Uterus (tissue), 2 donors: ENCODE measurements around the gene OGFR.

Experiments
- POLR2A ChIP-seq, 2 donors: fragments of 450-650 bp; IDR thresholded peaks; one replicate each; pipeline ENCODE4 v1.6.1; 2016; ENCODE audit warnings: antibody characterized with exemption in 2 of 2, mild to moderate bottlenecking in 1 of 2, moderate library complexity in 1 of 2
- TF ChIP-seq, protein P1 (sequence below), 4 experiments: fragments of 200-600 bp in 2 of 4; fragments of 450-650 bp in 2 of 4; sonication (generic) in 2 of 4; IDR thresholded peaks; one replicate each; pipeline ENCODE4 v1.5.1; 2016 to 2019; ENCODE audit warnings: antibody characterized with exemption in 4 of 4, mild to moderate bottlenecking in 2 of 4, moderate library complexity in 1 of 4

DNA sequence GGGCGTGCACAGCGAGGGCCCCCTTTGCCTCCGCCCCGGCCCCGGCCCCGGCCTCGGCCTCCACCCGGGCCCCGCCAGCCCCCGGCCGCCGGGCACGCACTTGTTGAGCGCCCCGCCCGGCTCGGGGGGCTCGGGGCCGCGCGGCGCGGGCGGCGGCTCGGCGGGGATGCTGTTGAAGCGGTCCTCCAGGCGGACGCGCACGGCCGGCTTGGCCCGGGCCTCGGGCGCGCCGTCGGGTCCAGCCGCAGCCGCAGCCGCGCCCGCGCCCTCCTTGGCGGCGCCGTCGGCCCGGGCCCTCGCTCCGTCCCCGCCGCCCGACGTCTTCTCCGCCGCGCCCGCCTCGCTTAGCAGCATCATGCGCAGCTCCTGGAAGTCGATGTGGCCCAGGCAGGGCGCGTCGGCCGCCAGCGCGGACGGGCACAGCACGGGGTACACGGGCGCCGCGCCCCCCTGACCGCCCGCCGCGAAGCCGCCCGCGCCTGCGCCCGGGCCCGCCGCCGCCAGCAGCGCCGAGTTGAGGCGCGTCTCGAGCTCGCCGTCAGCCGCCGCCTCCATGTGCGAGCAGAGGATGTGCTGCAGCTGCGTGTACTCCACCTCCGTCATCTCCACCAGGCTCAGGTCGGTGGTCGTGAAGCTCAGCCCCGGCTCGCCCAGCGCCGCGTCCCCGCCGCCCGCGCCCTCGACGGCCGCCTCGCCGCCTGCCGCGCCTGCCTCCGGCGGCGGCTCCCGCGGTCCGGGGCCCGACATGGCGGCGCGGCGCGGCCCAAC is 56.5 kb downstream of the OGFR start:
- TF ChIP-seq, protein P1, sequence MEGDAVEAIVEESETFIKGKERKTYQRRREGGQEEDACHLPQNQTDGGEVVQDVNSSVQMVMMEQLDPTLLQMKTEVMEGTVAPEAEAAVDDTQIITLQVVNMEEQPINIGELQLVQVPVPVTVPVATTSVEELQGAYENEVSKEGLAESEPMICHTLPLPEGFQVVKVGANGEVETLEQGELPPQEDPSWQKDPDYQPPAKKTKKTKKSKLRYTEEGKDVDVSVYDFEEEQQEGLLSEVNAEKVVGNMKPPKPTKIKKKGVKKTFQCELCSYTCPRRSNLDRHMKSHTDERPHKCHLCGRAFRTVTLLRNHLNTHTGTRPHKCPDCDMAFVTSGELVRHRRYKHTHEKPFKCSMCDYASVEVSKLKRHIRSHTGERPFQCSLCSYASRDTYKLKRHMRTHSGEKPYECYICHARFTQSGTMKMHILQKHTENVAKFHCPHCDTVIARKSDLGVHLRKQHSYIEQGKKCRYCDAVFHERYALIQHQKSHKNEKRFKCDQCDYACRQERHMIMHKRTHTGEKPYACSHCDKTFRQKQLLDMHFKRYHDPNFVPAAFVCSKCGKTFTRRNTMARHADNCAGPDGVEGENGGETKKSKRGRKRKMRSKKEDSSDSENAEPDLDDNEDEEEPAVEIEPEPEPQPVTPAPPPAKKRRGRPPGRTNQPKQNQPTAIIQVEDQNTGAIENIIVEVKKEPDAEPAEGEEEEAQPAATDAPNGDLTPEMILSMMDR (IDR thresholded peaks at IDR 0.05): no peak
- no peak for TF ChIP-seq POLR2A (IDR thresholded peaks at IDR 0.05)
